Activated T-cell treated with anti-CD3 and anti-CD28 coated beads for 1 hour (primary cell): Measurements from ENCODE around the gene GGTA1.
"Not testable (repeated sequence)": the region's sequence is repeated elsewhere in the genome, so short reads cannot be mapped to it uniquely, and the experiment has no call there.

ENCODE experiments used
- DNase-seq: peaks from one replicate; pipeline ENCODE4 v3.0.0-alpha.2; 2020; ENCODE audit warnings: low read depth

Gene GGTA1

DNA sequence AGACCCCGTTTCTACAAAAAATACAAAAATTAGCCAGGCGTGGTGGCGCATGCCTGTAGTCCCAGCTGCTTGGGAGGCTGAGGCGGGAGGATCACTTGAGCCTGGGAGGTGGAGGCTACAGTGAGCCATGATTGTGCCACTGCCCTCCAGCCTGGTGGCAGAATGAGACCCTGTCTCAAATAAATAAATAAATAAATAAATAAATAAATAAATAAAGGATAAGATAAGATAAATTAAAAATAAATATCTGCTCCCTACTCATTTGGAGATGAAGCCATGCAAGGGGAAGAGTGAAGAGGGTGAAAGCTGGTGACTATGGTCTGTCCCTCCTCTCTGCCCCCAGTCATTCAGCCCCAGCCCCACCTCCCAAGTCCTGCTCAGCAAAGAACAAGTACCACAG is 41.2 kb downstream of the GGTA1 start:
- not testable (repeated sequence) for DNase-seq

GRCh38 chr9:121455527-121456239 is 44.0 kb downstream of the GGTA1 start:
- DNase-seq: no peak

GRCh38 chr9:121454972-121455371 is 44.7 kb downstream of the GGTA1 start:
- no peak for DNase-seq

DNA sequence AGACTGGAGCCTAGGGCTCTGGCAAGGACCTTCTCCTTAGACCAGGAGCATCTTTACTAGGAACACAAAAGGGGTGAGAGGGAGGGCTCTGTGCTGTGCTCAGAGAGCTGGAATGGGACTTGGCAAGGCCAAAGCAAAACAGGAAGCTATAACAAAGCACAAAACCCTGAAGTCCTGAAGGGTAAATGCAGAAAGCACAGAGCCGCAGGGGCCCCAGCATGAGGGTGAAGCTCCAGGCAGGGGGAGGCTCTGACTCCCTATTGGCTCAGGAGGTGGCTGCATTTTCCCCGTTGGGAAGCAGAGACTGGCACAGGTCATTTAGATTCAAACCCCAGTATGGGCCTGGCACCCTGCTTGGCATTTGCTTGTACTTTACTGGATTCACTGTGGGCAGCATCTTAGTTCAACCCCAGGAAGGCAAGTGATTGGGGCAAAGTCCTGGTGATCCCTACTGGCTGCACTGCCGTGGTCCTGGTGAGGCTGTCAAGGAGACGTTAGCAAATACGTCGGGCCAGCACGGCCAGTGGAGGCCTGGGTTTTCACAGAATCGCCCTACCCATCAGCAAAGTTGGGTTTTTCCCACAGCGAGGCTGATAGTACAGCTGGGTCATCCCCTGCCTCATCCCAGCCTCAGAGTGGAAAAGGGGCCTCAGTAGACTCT is 46.3 kb downstream of the GGTA1 start:
- no peak for DNase-seq

DNA sequence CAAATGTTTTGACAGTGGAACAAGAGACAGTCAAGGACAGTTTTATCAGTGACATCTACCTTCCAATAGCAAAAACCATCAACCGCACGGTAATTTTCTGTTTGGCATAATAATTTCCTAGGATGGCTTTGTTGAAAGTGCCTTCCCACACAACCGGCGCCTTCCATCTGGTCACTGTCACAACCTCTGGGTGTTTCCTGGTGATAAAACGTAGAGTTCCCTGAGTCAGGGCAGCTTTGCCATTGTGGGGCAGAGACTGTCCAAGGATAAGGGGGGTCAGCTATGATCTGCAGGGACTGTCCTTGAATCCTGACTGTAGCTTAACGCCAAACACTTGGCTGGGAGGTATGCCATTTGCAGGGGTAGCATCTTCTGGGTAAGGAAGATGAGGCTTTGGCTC is 47.6 kb downstream of the GGTA1 start:
- no peak for DNase-seq

GRCh38 chr9:121451586-121451985 is 48.1 kb downstream of the GGTA1 start:
- no peak for DNase-seq

GRCh38 chr9:121450241-121450640 is 49.4 kb downstream of the GGTA1 start:
- DNase-seq: no peak

GRCh38 chr9:121449786-121450185 is 49.9 kb downstream of the GGTA1 start:
- no peak for DNase-seq

GRCh38 chr9:121447321-121447834 is 52.3 kb downstream of the GGTA1 start:
- DNase-seq: no peak

DNA sequence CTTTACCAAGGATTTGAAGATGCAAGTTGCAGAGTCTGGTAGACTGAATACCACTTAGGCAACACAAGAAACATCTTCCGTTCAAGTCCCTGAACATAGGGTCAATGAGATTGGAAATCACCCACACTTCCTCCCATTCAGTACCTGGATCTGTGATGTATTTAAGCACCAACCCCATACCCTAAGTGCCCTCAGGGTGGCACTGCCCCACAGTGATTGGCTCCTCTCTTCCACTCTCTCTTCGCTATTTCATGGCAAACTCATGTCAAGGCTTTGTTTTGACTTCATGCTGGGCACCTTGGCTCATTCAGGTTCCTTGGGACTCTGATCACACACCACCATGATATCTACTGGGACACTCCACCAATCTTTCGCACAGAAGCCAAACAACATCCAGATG is 53.7 kb downstream of the GGTA1 start:
- no peak for DNase-seq

- no peak for DNase-seq
Observed at GRCh38 chr9:121443981-121444380, 55.7 kb downstream of the GGTA1 start.

DNA sequence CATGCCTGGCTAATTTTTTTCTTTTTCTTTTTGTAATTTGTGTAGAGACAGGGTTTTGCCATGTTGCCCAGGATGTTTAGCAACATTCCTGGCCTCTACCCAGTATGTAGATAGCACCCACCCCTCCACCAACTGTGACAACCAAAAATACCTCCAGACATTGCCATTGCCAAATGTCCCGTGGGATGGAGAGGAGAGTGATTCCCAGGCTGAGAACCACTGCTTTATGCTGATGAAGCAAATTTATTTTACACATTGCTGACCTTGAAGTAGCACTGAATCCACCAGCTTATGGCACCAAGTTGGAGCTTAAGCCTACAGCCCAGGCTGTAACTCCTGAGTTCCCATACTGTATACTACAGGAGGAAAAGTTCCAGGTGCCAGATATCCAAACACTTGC is 58.5 kb downstream of the GGTA1 start:
- DNase-seq: no peak

- DNase-seq: no peak
Observed at GRCh38 chr9:121439711-121440664, 59.7 kb downstream of the GGTA1 start.

DNA sequence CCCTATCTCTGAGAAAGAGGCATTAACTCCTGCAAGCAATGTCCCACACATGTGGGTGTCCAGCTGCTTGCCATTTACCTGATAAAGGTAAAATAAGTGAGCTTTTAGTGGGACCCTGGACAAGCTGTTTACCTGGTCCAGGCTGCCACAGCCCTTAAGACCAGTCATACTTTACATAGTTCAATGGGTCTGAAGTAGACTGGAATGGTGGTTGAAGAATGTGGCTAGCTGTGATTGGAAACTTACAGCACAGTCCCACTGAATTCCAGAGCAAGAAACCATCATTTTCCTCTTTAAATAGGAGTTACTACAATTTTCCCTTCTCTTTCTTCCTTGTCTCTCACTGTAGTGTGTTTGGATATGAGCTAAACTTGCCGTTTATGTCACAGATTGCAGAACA is 60.6 kb downstream of the GGTA1 start:
- no peak for DNase-seq

GRCh38 chr9:121437891-121438290 is 61.8 kb downstream of the GGTA1 start:
- no peak for DNase-seq

GRCh38 chr9:121437046-121437445 is 62.6 kb downstream of the GGTA1 start:
- DNase-seq: not testable (repeated sequence)

- no peak for DNase-seq
Observed at GRCh38 chr9:121434969-121435368, 64.7 kb downstream of the GGTA1 start.

DNA sequence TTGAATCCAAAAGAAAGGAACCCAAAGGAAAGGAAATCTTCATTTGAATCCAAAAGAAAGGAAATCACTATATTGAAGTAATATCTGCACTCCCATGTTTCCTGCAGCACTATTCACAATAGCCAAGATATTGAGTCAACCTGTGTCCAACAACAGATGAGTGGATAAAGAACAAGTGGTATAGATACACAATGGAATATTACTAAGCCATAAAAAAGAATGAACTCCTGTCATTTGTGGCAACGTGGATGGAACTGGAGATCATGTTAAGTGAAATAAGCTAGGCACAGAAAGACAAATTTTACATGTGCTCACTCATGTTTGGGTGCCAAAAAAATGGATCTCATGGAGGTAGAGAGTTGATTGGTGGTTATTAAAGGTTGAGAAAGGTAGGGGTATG is 71.7 kb downstream of the GGTA1 start:
- no peak for DNase-seq

- DNase-seq: no peak
Observed at GRCh38 chr9:121424024-121424432, 75.6 kb downstream of the GGTA1 start.

GRCh38 chr9:121411993-121412392 is 87.7 kb downstream of the GGTA1 start:
- DNase-seq: no peak

GRCh38 chr9:121405899-121406298 is 93.7 kb downstream of the GGTA1 start:
- no peak for DNase-seq
